Activated CD8-positive, alpha-beta memory T cell treated with anti-CD3 and anti-CD28 coated beads for 1 hour (primary cell): ENCODE results near the gene ZNF26.
"Not testable (repeated sequence)": the region's sequence is repeated elsewhere in the genome, so short reads cannot be mapped to it uniquely, and the experiment has no call there.

Source experiments
- DNase-seq, 2 donors: peaks; one replicate each; pipeline ENCODE4 v3.0.0-alpha.2; 2020; ENCODE audit warnings: low read depth in 1 of 2; ENCODE audit errors: extremely low read depth in 1 of 2

ZNF26 gene

GRCh38 chr12:132986001-132986884 is at the start of gene ZNF26:
ZNF26 (plus strand) TSS chr12:132986367; CDS start chr12:132986841, 474 bp downstream.
- DNase-seq: peak; percentile 70 to 79

GRCh38 chr12:132936921-132937320 is 49.2 kb upstream of the ZNF26 start:
- not testable (repeated sequence) for DNase-seq

- DNase-seq: no peak
These were observed 48.7 kb upstream of the ZNF26 start for GRCh38 chr12:132937476-132937875.

GRCh38 chr12:132938807-132939206 is 47.4 kb upstream of the ZNF26 start:
- DNase-seq: not testable (repeated sequence)

GRCh38 chr12:132940071-132940719 is 46.0 kb upstream of the ZNF26 start:
- DNase-seq: no peak

GRCh38 chr12:132941336-132941954 is 44.7 kb upstream of the ZNF26 start:
- no peak for DNase-seq

- no peak for DNase-seq
These were observed 43.6 kb upstream of the ZNF26 start for GRCh38 chr12:132942611-132943010.

- DNase-seq: no peak
These were observed 40.4 kb upstream of the ZNF26 start for GRCh38 chr12:132945806-132946205.

- no peak for DNase-seq
These were observed 39.8 kb upstream of the ZNF26 start for GRCh38 chr12:132946246-132946820.

GRCh38 chr12:132948146-132949066 is 37.8 kb upstream of the ZNF26 start:
- no peak for DNase-seq

GRCh38 chr12:132949936-132950837 is 36.0 kb upstream of the ZNF26 start:
- DNase-seq: no peak

GRCh38 chr12:132950844-132951535 is 35.2 kb upstream of the ZNF26 start:
- no peak for DNase-seq

GRCh38 chr12:132951649-132952048 is 34.5 kb upstream of the ZNF26 start:
- no peak for DNase-seq

- DNase-seq: no peak
These were observed 33.6 kb upstream of the ZNF26 start for GRCh38 chr12:132952371-132953162.

GRCh38 chr12:132953163-132953425 is 33.1 kb upstream of the ZNF26 start:
- no peak for DNase-seq

GRCh38 chr12:132953771-132954170 is 32.4 kb upstream of the ZNF26 start:
- DNase-seq: no peak

- DNase-seq: no peak
These were observed 31.6 kb upstream of the ZNF26 start for GRCh38 chr12:132954471-132955048.
